Cardiac muscle cell (in vitro differentiated cells and primary cell): Measurements from ENCODE around the gene USP37. TPM values are rescaled to one million over a fixed set of nuclear protein-coding genes. Genes with fewer than 3 reads are reported as not detected.

Experiments
- DNase-seq, 2 donors: peaks; one replicate each; pipeline versions ENCODE4 v3.0.0 to v3.0.0-alpha.2; 2010 to 2017; ENCODE audit warnings: low read depth in 1 of 2, low spot score in 1 of 2
- H3K27ac ChIP-seq: fragments of 200-600 bp; sonication (generic); 2 replicates; pipeline ENCODE4 v1.5.1; 2016
- H3K27me3 ChIP-seq: fragments of 200-600 bp; sonication (generic); 2 replicates; pipeline ENCODE4 v1.6.0; 2016; ENCODE audit warnings: control low read depth
- H3K36me3 ChIP-seq: fragments of 200-600 bp; sonication (generic); 2 replicates; pipeline ENCODE4 v1.5.1; 2016; ENCODE audit warnings: control low read depth
- H3K4me1 ChIP-seq: fragments of 200-600 bp; sonication (generic); 2 replicates; pipeline ENCODE4 v1.8.1; 2017; ENCODE audit warnings: low read depth, mild to moderate bottlenecking, mixed run types
- H3K4me3 ChIP-seq: fragments of 200-600 bp; sonication (generic); 2 replicates; pipeline ENCODE4 v1.5.1; 2016; ENCODE audit warnings: mild to moderate bottlenecking
- H3K9me3 ChIP-seq: fragments of 200-600 bp; sonication (generic); 2 replicates; pipeline ENCODE4 v1.5.1; 2017; ENCODE audit warnings: low read depth, mild to moderate bottlenecking, control low read depth
- CTCF ChIP-seq: IDR thresholded peaks from 2 replicates; pipeline ENCODE4 v1.5.1; 2012; ENCODE audit warnings: low read depth, mild to moderate bottlenecking, low read length
- polyA plus RNA-seq: library from polyadenylated mRNA; unstranded; fragments of >200 nt; fragmentation: Nextera tagmentation; extraction: Ambion mirVana; gene quantifications from 2 replicates; pipeline ENCODE4 v1.2.1, GENCODE V29; 2016
- total RNA-seq: library from RNA; depleted of rRNA; stranded (reverse); fragments of >200 nt; gene quantifications from 2 replicates; pipeline ENCODE4 v1.2.3, GENCODE V29; 2016

The USP37 gene
- total and polyA plus RNA-seq, 2 experiments from 2014 or later: 5.8 to 14.3 TPM

- H3K4me3 ChIP-seq: no peak overlapping the region
- TF ChIP-seq CTCF: no peak
- DNase-seq: no peak
- H3K36me3 ChIP-seq: peaks cover 3% of the 10 kb centered on the region
- H3K27ac ChIP-seq: no peak overlapping the region
- no peaks in the 10 kb centered on the region for H3K4me1 ChIP-seq
- no peaks in the 10 kb centered on the region for H3K9me3 ChIP-seq
- H3K27me3 ChIP-seq: no peaks in the 10 kb centered on the region
Observed at GRCh38 chr2:218446547-218446946, 121.6 kb downstream of the USP37 start.

- Histone ChIP-seq H3K4me3 (no peak overlapping the region), H3K27me3 (no peaks in the 10 kb centered on the region), H3K36me3 (peaks cover 3% of the 10 kb centered on the region), H3K9me3 (no peaks in the 10 kb centered on the region), H3K27ac (no peak overlapping the region), H3K4me1 (no peaks in the 10 kb centered on the region)
- no peak for TF ChIP-seq CTCF
- no peak for DNase-seq
Observed at GRCh38 chr2:218445602-218446001, 122.5 kb downstream of the USP37 start.

- Histone ChIP-seq H3K27ac (no peak overlapping the region), H3K27me3 (no peaks in the 10 kb centered on the region), H3K36me3 (peaks cover 3% of the 10 kb centered on the region), H3K9me3 (no peaks in the 10 kb centered on the region), H3K4me1 (no peaks in the 10 kb centered on the region), H3K4me3 (no peak overlapping the region)
- no peak for TF ChIP-seq CTCF
- DNase-seq: no peak
Observed at GRCh38 chr2:218444692-218445357, 123.3 kb downstream of the USP37 start.

DNA sequence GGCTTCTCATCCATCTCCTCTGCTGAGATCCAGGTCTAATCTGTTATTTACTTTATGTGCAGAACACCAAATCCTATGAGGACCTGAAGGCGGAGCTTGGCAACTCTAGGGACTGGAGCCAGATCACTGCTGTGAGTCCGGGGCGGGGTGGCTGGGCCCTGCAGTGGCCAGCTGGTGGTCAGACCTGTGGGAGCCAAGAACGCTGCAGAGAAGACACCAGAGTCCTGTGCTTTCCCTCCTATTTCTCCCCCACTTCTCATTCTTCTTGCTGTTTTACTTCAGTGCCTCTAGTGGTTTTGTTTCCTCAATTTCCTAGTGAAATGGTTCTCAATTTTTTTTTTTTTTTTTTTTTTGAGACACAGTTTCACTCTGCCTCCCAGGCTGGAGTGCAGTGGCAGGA lies 129.6 kb downstream of the USP37 start:
- Histone ChIP-seq H3K9me3 (no peaks in the 10 kb centered on the region), H3K4me1 (peaks cover 13% of the 10 kb centered on the region), H3K36me3 (no peaks in the 10 kb centered on the region), H3K27me3 (no peaks in the 10 kb centered on the region), H3K27ac (no peak overlapping the region), H3K4me3 (no peak overlapping the region)
- DNase-seq: peak in 1 of 2 donors; percentile 13
- no peak for TF ChIP-seq CTCF

GRCh38 chr2:218437969-218438368 lies 130.2 kb downstream of the USP37 start:
- H3K9me3 ChIP-seq: no peaks in the 10 kb centered on the region
- peak overlapping the region; percentile 53 for H3K27ac ChIP-seq
- H3K4me3 ChIP-seq: no peak overlapping the region
- no peaks in the 10 kb centered on the region for H3K27me3 ChIP-seq
- DNase-seq: no peak
- TF ChIP-seq CTCF: no peak
- H3K4me1 ChIP-seq: peaks cover 13% of the 10 kb centered on the region
- H3K36me3 ChIP-seq: no peaks in the 10 kb centered on the region
